Sigmoid colon (tissue), 7 donors: ENCODE data around the gene NXN. TPM values are rescaled to one million over a fixed set of nuclear protein-coding genes. Genes with fewer than 3 reads are reported as not detected.

Source experiments
- DNase-seq: peaks from one replicate; pipeline ENCODE4 v3.0.0-alpha.2; 2019
- H3K27ac ChIP-seq, 4 donors: fragments of 200-600 bp; sonication (generic); one replicate each; pipeline ENCODE4 v1.5.1; 2016 to 2019; ENCODE audit warnings: mild to moderate bottlenecking in 1 of 4
- H3K27me3 ChIP-seq, 3 donors: fragments of 200-600 bp; sonication (generic); one replicate each; pipeline ENCODE4 v1.5.1; 2019; ENCODE audit warnings: mild to moderate bottlenecking in 1 of 3
- H3K36me3 ChIP-seq, 4 donors: fragments of 200-600 bp; sonication (generic); one replicate each; pipeline ENCODE4 v1.5.1; 2016 to 2019
- H3K4me1 ChIP-seq, 4 donors: fragments of 200-600 bp; sonication (generic); one replicate each; pipeline ENCODE4 v1.5.1; 2017 to 2019
- H3K4me3 ChIP-seq, 4 donors: fragments of 200-600 bp; sonication (generic); one replicate each; pipeline ENCODE4 v1.5.1; 2017 to 2019; ENCODE audit warnings: mild to moderate bottlenecking in 2 of 4, moderate library complexity in 1 of 4
- H3K9me3 ChIP-seq, 4 donors: fragments of 200-600 bp in 3 of 4; sonication (generic) in 3 of 4; one replicate each; pipeline versions ENCODE4 v1.5.1 to v1.6.1; 2013 to 2019
- EP300 ChIP-seq, 4 donors: sonication (generic); formaldehyde crosslinking; IDR thresholded peaks; one replicate each; pipeline ENCODE4 v1.6.1; 2017; ENCODE audit warnings: antibody characterized with exemption in 4 of 4
- POLR2A ChIP-seq, 2 donors: fragments of 450-650 bp; IDR thresholded peaks; one replicate each; pipeline ENCODE4 v1.6.1; 2016; ENCODE audit warnings: antibody characterized with exemption in 2 of 2, mild to moderate bottlenecking in 2 of 2, moderate library complexity in 2 of 2
- POLR2AphosphoS5 ChIP-seq, 4 donors: sonication (generic); formaldehyde crosslinking; IDR thresholded peaks; one replicate each; pipeline ENCODE4 v1.6.1; 2017; ENCODE audit warnings: antibody characterized with exemption in 4 of 4
- WGBS, 2 donors: extraction: QIAGEN DNeasy Blood & Tissue Kit; methylation state at CpG; one replicate each; pipeline ENCODE4 v1.1.7; 2013; 5-methylcytosine and 5-hydroxymethylcytosine counted together
- intact Hi-C: fragments of 100-400 bp; cut with DNase I; formaldehyde crosslinking; loops from one replicate; pipeline ENCODE4 v1.15.1; 2023
- polyA plus RNA-seq, 3 donors: library from polyadenylated mRNA; stranded (reverse); fragments of 200-250 nt; gene quantifications; one replicate each; pipeline ENCODE4 v1.2.3, GENCODE V29; 2013
- total RNA-seq, 4 donors: library from RNA; depleted of rRNA; stranded (reverse); fragments of >200 nt; gene quantifications; one replicate each; pipeline ENCODE4 v1.1.0, GENCODE V29; 2016
- TF ChIP-seq, protein P1 (sequence below), 4 experiments: fragments of 450-650 bp in 3 of 4; fragments of 200-600 bp in 1 of 4; IDR thresholded peaks; one replicate each; pipeline ENCODE4 v1.5.1; 2016 to 2019; ENCODE audit warnings: antibody characterized with exemption in 4 of 4, mild to moderate bottlenecking in 3 of 4, moderate library complexity in 2 of 4
- donor health status: healthy with polysubstance abuse.
- donor health status: Bipolar disorder and iron deficiency.
- donor health status: healthy.

NXN gene
- total and polyA plus RNA-seq, 7 donors: 1.4 to 75.9 (median 50.4) TPM

DNA sequence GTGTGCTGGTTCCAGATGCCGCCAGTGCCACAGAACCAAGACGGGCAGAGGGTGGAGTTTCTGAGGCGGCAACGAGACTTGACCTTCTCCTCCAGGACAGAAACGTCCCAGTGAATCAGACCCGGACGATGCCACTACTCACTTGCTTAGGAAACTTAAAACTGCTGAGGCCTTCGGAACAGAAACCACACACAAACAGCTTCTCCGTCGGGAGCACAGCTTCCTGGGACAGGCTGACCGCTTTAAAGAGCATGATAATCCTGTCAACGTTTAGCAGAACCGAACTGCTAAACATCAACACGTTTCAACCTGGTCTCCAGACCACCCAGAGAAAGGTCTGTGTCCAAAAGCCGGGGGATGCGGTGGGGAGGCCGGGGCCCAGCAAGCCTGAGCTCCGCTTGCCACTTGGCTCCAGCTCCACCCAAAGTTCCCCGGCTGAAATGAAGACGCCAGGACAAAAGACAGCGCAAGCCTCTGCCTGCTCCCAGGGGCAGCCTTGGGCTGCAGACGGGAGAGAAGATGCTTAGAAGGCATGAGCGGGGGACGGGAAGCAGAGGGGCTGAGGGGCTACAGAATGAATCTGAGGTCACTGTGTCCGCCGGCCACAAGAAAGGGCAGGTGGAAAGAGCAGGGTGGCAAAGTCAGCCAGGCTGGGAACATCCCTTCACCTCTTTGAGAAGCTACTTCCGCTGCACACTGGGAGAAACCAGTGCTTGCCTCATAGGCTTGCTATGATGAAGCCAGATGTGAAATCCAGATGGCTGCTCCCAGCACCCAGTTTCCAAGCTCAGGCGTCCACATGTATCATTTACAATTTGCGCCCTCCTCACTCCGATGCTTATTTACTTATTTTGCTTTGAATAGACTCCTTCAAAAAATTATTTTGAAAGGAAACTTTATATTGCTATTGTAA, 128.5 kb downstream of the NXN start:
- intact Hi-C loops: no loop called here
- 70 to 72% methylated on average over 30 of the region's 30 CpGs for WGBS, 2 donors
- Histone ChIP-seq H3K36me3 (no peaks in the 10 kb centered on the region), H3K4me1 (peaks cover 0 to 73% (median 59%) of the 10 kb centered on the region in 4 donors), H3K4me3 (peak overlapping the region in 3 of 4 donors; percentile 7 to 33 (median 32)), H3K27me3 (no peaks in the 10 kb centered on the region), H3K27ac (peak overlapping the region; percentile 62 to 89 (median 84)), H3K9me3 (no peaks in the 10 kb centered on the region)
- peak; percentile 15 to 59 (median 40) for TF ChIP-seq POLR2AphosphoS5 (IDR thresholded peaks at IDR 0.05)
- TF ChIP-seq, protein P1, sequence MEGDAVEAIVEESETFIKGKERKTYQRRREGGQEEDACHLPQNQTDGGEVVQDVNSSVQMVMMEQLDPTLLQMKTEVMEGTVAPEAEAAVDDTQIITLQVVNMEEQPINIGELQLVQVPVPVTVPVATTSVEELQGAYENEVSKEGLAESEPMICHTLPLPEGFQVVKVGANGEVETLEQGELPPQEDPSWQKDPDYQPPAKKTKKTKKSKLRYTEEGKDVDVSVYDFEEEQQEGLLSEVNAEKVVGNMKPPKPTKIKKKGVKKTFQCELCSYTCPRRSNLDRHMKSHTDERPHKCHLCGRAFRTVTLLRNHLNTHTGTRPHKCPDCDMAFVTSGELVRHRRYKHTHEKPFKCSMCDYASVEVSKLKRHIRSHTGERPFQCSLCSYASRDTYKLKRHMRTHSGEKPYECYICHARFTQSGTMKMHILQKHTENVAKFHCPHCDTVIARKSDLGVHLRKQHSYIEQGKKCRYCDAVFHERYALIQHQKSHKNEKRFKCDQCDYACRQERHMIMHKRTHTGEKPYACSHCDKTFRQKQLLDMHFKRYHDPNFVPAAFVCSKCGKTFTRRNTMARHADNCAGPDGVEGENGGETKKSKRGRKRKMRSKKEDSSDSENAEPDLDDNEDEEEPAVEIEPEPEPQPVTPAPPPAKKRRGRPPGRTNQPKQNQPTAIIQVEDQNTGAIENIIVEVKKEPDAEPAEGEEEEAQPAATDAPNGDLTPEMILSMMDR (IDR thresholded peaks at IDR 0.05): no peak
- no peak for TF ChIP-seq POLR2A (IDR thresholded peaks at IDR 0.05)
- peak; percentile 81 for DNase-seq

DNA sequence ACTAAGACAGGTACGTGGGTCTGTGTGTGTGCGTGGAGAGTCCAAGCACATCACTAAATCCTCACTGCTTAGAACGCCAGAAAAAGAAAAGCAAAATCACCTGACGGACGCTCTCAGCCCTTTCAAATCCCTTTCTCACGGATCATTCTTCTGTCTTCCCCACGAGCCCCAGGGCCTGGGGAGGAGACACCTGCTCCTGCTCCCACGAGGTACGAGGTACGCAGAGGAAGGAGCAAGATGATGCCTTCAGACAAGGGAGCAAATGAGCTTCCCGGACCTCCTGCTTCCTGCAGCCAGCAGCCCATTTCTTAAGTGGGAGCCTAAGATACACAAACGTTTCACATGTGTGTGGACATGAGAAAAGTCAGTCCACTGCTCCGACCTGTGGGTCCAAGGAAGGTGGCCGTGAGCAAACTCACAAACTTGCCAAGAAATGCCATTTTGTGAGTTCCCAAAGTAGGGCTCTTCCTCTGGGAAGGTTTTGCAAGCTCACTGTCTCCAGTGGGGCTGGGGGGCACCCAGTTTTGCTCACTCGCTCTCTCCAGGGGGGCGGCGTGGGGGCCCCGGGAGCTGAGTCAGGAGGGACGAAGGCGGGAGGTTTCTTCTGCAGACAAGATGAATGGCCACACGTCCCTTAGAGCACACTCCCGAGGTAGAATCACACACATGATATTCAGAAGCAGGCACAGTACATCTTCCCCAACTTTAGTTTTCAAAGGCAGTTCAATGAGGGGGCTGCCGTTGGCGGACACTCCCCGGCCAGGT, 129.3 kb downstream of the NXN start:
- Histone ChIP-seq H3K36me3 (no peaks in the 10 kb centered on the region), H3K9me3 (no peaks in the 10 kb centered on the region), H3K4me3 (peak overlapping the region in 3 of 4 donors; percentile 7 to 33 (median 32)), H3K4me1 (peaks cover 0 to 71% (median 61%) of the 10 kb centered on the region in 4 donors), H3K27ac (peak overlapping the region; percentile 62 to 89 (median 84)), H3K27me3 (no peaks in the 10 kb centered on the region)
- no peak for DNase-seq
- no peak for TF ChIP-seq POLR2A (IDR thresholded peaks at IDR 0.05)
- TF ChIP-seq POLR2AphosphoS5 (IDR thresholded peaks at IDR 0.05): no peak
- WGBS, 2 donors: 78 to 79% methylated on average over 25 of the region's 25 CpGs
- intact Hi-C loops: no loop called here

DNA sequence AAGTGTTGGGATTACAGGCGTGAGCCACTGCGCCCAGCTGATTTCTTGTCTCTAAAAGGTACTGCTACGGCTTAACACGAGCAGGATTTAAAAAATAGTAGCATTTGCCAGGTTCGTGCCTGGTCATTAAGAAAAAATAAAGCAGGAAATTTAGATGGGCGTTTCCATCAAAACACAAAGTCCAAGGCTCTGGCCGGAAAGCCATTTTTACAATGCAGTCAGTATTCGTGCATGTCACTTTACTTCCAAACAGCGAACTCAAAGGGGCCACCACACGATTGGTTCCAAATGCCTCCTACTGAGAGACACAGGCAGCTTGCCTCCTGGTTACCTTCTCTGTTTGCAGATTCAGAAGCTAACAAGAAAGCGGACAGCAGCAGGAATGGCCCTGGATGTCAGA, 131.2 kb downstream of the NXN start:
- peaks cover 0 to 73% (median 63%) of the 10 kb centered on the region in 4 donors for H3K4me1 ChIP-seq
- H3K4me3 ChIP-seq: no peak overlapping the region
- H3K27me3 ChIP-seq: no peaks in the 10 kb centered on the region
- DNase-seq: no peak
- TF ChIP-seq, protein P1 (IDR thresholded peaks at IDR 0.05): no peak
- TF ChIP-seq EP300 (IDR thresholded peaks at IDR 0.05) (no peak), POLR2AphosphoS5 (IDR thresholded peaks at IDR 0.05) (no peak), POLR2A (IDR thresholded peaks at IDR 0.05) (no peak)
- no peaks in the 10 kb centered on the region for H3K36me3 ChIP-seq
- H3K27ac ChIP-seq: peak overlapping the region; percentile 45 to 89 (median 84)
- H3K9me3 ChIP-seq: no peaks in the 10 kb centered on the region
- 27 to 65% methylated on average over 11 of the region's 11 CpGs for WGBS, 2 donors
- intact Hi-C loops: loop anchor here (5.0 kb wide), 3 partner anchors 39 to 109 kb away; no protein-coding TSS in a partner anchor

DNA sequence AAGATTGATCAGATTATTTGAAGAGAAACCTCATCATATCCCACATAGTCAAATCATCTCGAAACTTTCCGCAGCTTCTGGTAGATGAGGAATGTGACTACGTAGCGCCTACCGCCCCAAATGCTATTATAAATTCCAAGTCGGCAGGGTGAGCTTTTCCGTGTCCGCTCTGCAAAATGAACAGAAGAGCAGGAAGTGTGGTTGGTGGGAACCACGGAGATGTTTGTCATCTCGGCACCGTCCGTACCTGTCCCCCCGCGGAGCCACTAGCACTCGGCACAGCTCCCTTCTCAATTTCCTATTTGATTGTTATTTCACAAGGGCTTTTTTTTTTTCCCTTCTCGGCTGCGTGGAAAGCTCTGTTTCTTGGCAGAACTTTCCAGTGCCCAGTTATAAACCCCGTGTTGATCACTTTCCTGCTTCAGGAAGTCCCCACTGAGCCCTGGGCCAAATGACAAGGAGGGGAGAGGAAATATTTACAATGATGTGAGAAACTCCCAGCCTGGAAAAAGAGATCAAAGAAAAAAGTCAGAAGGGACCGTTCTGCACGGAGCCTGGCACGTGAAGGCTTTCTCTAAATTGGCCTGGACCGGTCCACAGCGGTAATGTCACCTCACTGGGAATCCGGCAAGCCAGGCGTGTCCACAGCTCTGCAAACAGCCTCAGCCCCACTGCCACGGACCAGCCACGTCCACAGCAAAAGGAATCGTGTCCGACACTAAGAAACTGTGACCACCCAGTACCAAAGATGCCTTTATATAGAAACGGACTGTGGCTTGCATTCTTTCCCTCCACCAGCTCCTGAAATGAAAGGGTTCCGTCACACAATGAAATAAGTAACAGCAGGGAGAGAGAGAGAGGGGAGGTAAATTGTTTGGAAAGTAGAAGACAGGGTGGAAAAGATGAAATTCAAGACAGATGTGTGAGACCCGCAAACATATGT, 132.4 kb downstream of the NXN start:
- H3K4me1 ChIP-seq: peaks cover 0 to 77% (median 64%) of the 10 kb centered on the region in 4 donors
- 35 to 58% methylated on average over 32 of the region's 32 CpGs for WGBS, 2 donors
- intact Hi-C loops: loop anchor here (5.0 kb wide), 3 partner anchors 40 to 110 kb away; no protein-coding TSS in a partner anchor
- no peaks in the 10 kb centered on the region for H3K27me3 ChIP-seq
- peak in 3 of 4 donors; percentile 16 to 41 (median 38) for TF ChIP-seq POLR2AphosphoS5 (IDR thresholded peaks at IDR 0.05)
- TF ChIP-seq POLR2A (IDR thresholded peaks at IDR 0.05): no peak
- TF ChIP-seq, protein P1 (IDR thresholded peaks at IDR 0.05): no peak
- no peak for TF ChIP-seq EP300 (IDR thresholded peaks at IDR 0.05)
- DNase-seq: no peak
- no peaks in the 10 kb centered on the region for H3K9me3 ChIP-seq
- peak overlapping the region; percentile 7 to 46 (median 38) for H3K4me3 ChIP-seq
- no peaks in the 10 kb centered on the region for H3K36me3 ChIP-seq
- peak overlapping the region; percentile 77 to 89 (median 84) for H3K27ac ChIP-seq
